Activated naive CD4-positive, alpha-beta T cell treated with anti-CD3 and anti-CD28 coated beads for 36 hours (primary cell): ENCODE measurements around the gene NOP58. TPM values are rescaled to one million over a fixed set of nuclear protein-coding genes. Genes with fewer than 3 reads are reported as not detected.

ENCODE experiments used
- total RNA-seq, 2 experiments: library from RNA; stranded (reverse); gene quantifications; one replicate each; pipeline ENCODE4 v1.2.3, GENCODE V29; 2021

The NOP58 gene
- total RNA-seq, 2 experiments from 2014 or later = 118 to 123 TPM

Other genes with a start within 250 kb of the NOP58 start
- gene FZD7, start 231.9 kb upstream of the NOP58 start, total RNA-seq = under 1 TPM; 0.17 to 0.43 TPM
- gene KIAA2012, start 192.5 kb upstream of the NOP58 start, total RNA-seq = not detected
- gene SUMO1, start 27.2 kb upstream of the NOP58 start, total RNA-seq = 100 to 1,000 TPM; 131 to 132 TPM
- 1 to 10 TPM; 4.2 to 5.5 TPM for gene BMPR2, start 110.6 kb downstream of the NOP58 start, total RNA-seq